Measurements from ENCODE around the gene GPR148.

DNA sequence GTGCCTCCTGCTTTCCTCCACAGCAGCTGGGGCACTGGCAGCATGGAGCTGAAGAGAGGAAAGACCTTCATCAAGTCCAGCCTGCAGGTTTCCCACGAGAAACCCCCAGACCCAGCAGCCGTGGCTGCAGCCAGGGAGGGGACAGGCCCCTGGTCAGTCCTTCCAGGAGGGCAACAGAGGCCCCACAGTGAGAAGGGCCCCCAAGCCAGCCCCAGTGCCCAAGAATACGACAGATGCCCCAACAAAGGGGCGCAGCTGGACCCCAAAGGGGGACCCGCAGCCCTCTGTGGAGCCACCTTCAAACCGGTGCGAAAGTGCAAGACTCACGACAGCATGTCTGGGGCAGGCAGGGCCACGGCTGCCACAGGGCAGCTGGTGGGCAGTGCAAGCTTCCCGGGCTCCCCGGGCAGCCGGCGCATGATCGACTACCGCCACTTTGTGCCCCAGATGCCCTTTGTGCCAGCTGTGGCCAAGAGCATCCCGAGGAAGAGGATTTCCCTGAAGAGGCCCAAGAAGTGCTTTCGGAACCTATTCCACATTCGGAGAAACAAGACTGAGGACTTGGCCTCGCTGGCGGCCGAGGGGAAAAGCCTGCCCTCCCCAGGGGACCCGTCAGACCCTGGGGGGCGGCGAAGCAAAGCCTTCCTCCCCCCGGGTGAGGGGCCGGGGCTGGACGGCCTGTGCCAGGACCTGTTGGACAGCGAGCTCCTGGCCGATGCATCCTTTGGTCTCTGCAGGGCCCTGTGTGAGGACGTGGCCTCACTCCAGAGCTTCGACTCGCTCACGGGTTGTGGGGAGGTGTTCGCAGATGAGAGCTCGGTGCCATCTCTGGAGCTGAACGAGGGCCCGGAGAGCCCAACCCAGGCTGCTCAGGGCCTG is 33.4 kb downstream of the GPR148 start:
- TF ChIP-seq, protein P1, sequence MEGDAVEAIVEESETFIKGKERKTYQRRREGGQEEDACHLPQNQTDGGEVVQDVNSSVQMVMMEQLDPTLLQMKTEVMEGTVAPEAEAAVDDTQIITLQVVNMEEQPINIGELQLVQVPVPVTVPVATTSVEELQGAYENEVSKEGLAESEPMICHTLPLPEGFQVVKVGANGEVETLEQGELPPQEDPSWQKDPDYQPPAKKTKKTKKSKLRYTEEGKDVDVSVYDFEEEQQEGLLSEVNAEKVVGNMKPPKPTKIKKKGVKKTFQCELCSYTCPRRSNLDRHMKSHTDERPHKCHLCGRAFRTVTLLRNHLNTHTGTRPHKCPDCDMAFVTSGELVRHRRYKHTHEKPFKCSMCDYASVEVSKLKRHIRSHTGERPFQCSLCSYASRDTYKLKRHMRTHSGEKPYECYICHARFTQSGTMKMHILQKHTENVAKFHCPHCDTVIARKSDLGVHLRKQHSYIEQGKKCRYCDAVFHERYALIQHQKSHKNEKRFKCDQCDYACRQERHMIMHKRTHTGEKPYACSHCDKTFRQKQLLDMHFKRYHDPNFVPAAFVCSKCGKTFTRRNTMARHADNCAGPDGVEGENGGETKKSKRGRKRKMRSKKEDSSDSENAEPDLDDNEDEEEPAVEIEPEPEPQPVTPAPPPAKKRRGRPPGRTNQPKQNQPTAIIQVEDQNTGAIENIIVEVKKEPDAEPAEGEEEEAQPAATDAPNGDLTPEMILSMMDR (conservative IDR thresholded peaks at IDR 0.05; ENCODE audit: low read depth in 2 of 2): no peak
- TF ChIP-seq, protein P2, sequence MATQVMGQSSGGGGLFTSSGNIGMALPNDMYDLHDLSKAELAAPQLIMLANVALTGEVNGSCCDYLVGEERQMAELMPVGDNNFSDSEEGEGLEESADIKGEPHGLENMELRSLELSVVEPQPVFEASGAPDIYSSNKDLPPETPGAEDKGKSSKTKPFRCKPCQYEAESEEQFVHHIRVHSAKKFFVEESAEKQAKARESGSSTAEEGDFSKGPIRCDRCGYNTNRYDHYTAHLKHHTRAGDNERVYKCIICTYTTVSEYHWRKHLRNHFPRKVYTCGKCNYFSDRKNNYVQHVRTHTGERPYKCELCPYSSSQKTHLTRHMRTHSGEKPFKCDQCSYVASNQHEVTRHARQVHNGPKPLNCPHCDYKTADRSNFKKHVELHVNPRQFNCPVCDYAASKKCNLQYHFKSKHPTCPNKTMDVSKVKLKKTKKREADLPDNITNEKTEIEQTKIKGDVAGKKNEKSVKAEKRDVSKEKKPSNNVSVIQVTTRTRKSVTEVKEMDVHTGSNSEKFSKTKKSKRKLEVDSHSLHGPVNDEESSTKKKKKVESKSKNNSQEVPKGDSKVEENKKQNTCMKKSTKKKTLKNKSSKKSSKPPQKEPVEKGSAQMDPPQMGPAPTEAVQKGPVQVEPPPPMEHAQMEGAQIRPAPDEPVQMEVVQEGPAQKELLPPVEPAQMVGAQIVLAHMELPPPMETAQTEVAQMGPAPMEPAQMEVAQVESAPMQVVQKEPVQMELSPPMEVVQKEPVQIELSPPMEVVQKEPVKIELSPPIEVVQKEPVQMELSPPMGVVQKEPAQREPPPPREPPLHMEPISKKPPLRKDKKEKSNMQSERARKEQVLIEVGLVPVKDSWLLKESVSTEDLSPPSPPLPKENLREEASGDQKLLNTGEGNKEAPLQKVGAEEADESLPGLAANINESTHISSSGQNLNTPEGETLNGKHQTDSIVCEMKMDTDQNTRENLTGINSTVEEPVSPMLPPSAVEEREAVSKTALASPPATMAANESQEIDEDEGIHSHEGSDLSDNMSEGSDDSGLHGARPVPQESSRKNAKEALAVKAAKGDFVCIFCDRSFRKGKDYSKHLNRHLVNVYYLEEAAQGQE (IDR thresholded peaks at IDR 0.05; ENCODE audit: unreplicated experiment): no peak
- TF ChIP-seq POLR2AphosphoS5 (IDR thresholded peaks at IDR 0.05; ENCODE audit: low read depth): no peak
- no peak for TF ChIP-seq EZH2 (IDR thresholded peaks at IDR 0.05; ENCODE audit: low read depth, unreplicated experiment)
- no peak for TF ChIP-seq EZH2phosphoT487 (IDR thresholded peaks at IDR 0.05; ENCODE audit: unreplicated experiment)
- TF ChIP-seq CREB1 (CRISPR knock-in tag; IDR thresholded peaks at IDR 0.05; ENCODE audit: low read depth): no peak

Data from GM23338 (cell line).